Tibial nerve (tissue), 4 donors: Measurements from ENCODE around the gene KLHL18.

Experiments
- CTCF ChIP-seq, 5 experiments: fragments of 200-600 bp in 3 of 5; fragments of 450-650 bp in 2 of 5; sonication (generic) in 3 of 5; IDR thresholded peaks; one replicate each; pipeline ENCODE4 v1.5.1; 2016 to 2019; ENCODE audit warnings: antibody characterized with exemption in 5 of 5, mild to moderate bottlenecking in 3 of 5, moderate library complexity in 2 of 5
- EP300 ChIP-seq, 2 donors: sonication (generic); formaldehyde crosslinking; IDR thresholded peaks; one replicate each; pipeline ENCODE4 v1.6.1; 2017; ENCODE audit warnings: antibody characterized with exemption in 2 of 2, mild to moderate bottlenecking in 1 of 2
- POLR2A ChIP-seq, 2 donors: fragments of 450-650 bp; IDR thresholded peaks; one replicate each; pipeline ENCODE4 v1.6.1; 2017; ENCODE audit warnings: antibody characterized with exemption in 2 of 2, mild to moderate bottlenecking in 2 of 2, moderate library complexity in 2 of 2

GRCh38 chr3:47342812-47343211, 60.1 kb downstream of the KLHL18 start:
- no peak for TF ChIP-seq CTCF (IDR thresholded peaks at IDR 0.05)
- TF ChIP-seq EP300 (IDR thresholded peaks at IDR 0.05) = no peak
- TF ChIP-seq POLR2A (IDR thresholded peaks at IDR 0.05) = no peak
